DMS79 treated with DMSO at 0.1 percent for 48 hours (cell line): ENCODE results near the gene CDX2.

Source experiments
- DNase-seq: peaks from one replicate; lab custom pipeline; 2025; lab: John Stamatoyannopoulos, UW

The CDX2 gene

DNA sequence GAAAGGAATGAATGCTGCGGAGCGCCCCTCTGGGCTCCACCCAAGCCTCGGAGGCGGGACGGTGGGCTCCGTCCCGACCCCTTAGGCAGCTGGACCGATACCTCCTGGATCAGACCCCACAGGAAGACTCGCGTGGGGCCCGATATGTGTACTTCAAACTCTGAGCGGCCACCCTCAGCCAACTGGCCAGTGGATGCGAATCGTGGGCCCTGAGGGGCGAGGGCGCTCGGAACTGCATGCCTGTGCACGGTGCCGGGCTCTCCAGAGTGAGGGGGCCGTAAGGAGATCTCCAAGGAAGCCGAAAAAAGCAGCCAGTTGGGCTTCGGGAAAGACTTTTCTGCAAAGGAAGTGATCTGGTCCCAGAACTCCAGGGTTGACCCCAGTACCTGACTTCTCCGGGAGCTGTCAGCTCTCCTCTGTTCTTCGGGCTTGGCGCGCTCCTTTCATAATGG lies 40.7 kb downstream of the CDX2 start:
- no peak for DNase-seq

DNA sequence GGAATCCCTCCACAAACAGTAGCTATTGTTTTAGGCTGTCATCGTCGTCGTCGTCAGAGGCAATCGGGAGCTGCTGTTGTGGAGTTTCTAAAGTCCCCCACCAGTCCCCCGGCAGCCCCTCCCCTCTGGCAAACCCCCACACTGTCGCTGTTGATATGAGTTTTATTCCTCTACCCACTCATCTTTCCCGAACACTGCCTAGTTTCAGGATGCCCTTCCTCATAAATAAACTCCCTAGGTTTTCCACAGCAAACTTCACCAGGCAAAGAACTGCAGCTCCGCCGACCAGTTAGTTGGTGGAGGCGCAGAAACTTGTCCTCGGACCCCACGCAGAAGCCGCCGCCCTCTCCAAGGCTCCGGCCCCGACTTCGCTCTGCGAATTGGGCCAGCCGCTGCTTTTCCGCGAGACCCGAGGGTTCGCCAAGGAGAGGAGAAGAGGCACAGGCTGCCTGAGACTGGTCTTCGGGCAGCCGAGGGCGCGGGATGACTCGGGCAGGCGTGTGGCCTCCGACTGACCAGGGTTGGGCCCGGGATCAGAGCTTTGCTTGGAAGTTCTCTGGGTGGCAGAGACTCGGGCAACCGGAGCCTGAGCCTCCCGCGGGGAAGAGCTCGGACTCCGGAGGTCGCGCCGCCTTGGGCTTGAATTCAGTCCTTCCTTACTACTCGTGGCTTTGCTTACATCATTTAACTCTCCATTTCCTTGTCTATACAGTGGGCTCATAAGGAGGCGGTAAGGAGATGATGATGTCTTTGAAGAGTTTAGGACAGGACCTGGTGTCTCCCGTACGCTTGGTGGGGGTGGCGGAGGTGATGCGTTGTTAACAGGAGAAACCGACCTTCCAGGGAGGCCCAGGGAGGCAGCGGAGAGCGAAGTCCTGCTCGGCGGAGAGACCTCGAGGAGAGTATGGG lies 41.4 kb downstream of the CDX2 start:
- DNase-seq = no peak

DNA sequence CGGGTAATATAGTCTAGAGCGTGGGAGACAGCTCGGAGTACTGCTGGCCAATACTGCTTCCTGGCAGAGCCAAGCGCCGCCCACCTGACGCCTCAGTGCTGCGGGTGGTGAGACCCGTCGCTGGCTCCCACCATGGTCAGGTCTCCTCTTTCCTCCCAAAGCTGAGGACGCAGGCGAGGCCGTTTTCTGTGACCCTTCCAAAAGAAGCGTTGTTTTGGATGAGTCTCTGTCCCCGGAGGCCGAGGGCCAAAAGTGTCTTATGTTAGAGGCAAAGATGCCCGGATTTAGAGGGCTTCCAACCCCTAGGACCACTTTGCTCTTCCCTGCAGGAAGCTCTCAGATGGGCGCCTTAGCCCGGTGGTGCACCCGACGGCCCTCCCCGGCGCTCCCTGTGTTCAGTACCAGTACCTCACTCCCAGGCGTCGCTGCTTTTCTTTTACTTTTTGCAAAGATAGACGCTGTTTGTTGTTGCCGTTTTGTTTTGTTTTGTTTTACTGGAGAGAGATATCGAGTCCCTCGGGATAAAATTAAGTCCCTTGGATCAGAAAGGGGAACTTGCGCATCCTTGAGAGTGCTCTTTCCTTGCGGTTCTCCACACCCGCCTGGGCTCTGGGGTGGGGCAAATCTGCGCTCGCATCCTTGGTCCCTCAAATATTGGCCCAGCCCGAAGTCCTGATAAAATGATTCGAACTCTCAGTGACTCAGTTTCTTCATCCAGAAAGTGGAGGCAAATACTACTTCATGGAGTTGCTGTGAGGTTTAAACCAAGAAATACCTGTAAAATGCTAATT lies 42.3 kb downstream of the CDX2 start:
- DNase-seq = no peak

DNA sequence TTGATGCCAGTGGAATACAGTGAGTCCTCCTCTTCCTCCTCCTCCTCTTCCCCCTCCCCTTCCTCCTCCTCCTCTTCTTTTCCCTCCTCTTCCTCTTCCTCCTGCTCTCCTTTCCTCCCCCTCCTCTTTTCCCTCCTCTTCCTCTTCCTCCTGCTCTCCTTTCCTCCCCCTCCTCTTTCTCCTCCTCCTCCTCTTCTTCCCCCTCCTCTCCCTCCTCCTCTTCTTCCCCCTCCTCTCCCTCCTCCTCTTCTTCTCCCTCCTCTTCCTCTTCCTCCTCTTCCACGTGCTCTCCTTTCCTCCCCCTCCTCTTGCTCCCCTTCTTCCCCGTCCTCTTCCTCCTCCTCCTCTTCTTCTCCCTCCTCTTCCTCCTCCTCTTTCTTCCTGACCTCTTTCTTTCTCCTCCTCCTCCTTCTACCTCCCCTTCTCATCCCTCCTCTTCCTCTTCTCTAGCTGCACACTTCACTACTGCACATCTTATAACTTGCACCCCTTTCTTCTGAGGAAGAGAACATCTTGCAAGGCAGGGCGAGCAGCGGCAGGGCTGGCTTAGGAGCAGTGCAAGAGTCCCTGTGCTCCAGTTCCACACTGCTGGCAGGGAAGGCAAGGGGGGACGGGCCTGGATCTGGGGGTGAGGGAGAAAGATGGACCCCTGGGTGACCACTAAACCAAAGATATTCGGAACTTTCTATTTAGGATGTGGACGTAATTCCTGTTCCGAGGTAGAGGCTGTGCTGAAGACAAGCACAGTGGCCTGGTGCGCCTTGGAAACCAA lies 43.7 kb downstream of the CDX2 start:
- no peak for DNase-seq

DNA sequence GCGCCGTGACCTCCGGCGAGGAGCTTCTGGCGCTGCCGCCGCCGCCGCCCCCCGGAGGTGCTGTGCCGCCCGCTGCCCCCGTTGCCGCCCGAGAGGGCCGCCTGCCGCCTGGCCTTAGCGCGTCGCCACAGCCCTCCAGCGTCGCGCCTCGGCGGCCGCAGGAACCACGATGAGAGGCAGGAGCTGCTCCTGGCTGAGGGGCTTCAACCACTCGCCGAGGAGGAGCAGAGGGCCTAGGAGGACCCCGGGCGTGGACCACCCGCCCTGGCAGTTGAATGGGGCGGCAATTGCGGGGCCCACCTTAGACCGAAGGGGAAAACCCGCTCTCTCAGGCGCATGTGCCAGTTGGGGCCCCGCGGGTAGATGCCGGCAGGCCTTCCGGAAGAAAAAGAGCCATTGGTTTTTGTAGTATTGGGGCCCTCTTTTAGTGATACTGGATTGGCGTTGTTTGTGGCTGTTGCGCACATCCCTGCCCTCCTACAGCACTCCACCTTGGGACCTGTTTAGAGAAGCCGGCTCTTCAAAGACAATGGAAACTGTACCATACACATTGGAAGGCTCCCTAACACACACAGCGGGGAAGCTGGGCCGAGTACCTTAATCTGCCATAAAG lies 44.5 kb downstream of the CDX2 start:
- DNase-seq = no peak

DNA sequence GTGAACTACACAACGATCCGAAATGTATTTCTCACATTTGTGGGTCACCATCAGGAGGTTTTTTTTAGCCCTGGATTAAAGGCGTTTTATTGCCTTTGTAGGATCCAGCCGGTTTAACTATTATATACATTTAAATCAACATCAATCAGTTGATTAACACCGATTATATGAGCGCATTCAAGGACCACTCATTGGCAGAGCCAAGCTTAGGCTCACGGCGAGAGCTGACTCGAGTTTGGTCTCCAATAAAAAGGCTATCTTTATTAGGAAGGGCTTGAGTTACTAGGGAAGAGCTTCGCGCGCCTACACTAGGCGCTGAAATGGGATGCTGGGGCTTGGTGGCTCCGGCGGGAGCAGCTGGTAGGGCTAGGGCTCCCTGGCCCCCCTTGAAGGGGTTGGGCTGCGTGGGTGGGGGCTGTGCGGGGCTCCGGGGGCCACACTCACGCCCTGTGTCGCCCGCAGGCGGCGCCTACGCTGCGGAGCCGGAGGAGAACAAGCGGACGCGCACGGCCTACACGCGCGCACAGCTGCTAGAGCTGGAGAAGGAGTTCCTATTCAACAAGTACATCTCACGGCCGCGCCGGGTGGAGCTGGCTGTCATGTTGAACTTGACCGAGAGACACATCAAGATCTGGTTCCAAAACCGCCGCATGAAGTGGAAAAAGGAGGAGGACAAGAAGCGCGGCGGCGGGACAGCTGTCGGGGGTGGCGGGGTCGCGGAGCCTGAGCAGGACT lies 45.2 kb downstream of the CDX2 start:
- no peak for DNase-seq

DNA sequence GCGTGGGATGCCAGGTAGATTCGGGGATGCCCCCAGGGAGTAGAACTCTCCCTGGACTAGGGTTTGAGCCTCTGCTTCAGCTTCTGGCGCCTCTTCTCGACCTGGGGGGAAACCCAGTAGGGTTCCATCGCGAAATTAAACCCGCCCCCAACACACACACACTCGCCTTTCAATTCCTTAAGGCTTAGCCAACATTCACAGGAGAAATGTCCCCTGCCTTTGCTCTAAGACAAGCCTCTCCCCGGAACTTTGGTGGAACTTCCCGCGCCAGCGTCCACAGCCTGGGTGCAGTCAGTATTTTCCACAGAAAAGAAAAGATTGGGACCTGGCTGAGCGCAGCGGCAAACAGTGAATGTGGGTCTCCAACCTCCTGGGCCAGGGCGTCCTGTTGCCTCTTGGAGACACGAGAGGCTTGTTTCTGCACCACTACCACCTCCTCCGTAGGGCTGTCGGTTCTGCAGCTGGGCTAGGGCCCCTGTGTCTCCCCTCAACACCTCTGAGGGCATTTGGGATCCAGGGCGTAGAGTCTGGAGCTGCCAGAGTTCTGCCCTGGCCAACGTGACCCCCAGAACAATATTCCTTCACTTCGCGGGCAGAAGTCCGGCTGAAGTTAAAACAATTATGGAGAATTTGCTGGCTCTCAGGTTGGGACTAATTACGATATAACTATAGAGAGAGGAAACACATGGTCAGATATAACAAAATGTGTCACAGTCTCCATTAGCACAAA lies 46.1 kb downstream of the CDX2 start:
- DNase-seq = no peak

DNA sequence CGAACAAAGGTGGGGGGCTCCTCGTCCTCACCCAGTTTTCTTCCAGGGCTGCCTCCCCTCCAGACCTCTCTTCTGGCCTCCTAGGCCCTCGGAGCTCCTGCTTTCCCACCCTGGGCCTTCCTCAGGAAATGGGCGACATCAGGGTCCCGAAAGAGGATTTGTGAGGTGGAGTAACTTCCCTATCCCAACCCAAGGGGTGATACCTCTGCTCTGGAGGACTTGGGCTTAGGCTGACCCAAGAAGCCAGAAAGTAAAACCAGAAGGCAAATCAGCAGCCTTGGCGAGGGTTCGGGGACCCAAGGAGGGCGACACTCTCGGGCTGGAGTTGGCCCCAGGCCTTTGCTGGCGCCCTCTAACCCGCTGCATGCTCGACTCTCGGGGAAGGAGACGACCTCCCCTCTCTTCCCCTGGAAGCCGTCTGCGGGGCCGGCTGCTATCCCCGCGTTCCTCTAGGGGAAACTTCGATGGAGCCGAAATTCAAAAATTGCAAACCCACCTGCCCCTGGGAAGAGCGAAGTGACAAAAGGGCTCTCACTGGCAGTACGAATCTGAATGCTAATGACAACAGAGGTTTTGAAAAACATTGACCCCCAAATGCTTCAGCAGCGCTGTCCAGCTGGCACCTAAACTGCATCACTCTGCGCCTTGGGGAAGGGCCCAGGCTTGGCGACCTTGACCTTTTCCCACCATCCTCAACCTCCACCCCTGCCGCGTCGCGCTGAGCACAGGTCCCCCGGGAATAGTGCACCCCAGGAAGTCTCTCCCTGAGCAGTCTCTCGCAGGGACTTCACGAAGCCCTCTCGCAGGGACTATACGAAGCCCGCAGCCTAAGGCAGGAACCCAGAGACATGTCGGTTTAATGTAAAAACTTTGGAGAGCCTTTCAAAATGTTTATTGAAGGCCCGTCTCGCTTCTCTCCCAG lies 46.9 kb downstream of the CDX2 start:
- DNase-seq = no peak

DNA sequence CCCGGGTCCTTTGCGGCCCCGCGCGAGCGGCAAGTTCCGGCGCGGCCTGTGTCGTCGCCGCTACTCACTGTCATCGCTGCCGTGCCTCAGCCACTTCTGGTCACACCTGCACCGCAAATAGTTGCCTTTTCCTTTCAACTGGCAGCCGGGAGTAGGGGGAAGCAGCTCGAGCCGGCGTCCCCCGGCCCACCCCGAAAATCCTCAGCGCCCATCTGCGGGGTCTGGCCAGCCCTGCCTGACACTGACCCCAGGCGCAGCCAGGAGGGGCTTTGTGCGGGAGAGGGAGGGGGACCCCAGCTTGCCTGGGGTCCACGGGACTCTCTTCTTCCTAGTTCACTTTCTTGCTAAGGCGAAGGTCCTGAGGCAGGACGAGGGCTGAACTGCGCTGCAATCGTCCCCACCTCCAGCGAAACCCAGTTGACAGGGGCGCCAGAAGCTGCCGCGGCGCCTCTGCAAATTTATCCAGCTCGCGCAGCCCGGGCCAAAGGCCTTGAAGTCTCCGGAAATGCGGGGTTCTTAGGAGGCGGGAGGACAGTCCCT lies 47.6 kb downstream of the CDX2 start:
- no peak for DNase-seq

DNA sequence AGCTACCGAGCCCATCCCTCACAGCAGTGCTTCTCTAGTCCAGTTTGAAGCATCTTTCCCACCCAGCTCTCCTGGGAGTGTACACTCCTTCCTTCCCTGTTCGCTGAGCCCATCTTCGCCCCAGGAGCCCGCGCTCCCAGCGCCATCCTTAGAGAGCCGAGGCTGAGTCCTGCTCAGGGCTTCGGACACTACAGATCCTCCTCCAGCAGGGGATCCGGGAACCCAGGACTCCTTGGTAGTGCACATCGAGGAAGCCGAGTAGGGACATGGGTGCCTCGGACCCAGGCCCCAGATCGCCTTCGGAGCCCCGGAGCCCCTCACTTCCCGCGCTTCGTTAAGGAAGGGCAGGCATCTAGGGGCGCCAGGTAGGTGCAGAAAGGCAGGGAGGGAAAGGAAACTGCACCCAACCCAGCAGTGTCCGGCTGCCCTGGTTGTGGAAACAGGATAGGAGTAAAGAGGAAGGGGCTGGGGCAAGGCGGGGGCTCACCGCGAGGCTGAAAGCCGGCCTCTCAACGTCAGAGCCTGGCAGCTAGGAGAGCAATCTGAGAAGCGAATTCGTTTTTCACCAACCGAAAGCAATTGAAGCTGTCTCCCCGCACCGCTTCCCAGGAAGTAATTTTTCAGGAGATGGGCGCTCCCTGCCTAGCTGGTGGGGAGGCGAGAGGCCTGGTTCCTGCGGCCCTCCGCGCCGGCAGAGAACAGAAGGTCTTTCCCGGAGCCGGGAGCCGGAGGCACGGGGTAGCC lies 48.3 kb downstream of the CDX2 start:
- peak; percentile 3 for DNase-seq

DNA sequence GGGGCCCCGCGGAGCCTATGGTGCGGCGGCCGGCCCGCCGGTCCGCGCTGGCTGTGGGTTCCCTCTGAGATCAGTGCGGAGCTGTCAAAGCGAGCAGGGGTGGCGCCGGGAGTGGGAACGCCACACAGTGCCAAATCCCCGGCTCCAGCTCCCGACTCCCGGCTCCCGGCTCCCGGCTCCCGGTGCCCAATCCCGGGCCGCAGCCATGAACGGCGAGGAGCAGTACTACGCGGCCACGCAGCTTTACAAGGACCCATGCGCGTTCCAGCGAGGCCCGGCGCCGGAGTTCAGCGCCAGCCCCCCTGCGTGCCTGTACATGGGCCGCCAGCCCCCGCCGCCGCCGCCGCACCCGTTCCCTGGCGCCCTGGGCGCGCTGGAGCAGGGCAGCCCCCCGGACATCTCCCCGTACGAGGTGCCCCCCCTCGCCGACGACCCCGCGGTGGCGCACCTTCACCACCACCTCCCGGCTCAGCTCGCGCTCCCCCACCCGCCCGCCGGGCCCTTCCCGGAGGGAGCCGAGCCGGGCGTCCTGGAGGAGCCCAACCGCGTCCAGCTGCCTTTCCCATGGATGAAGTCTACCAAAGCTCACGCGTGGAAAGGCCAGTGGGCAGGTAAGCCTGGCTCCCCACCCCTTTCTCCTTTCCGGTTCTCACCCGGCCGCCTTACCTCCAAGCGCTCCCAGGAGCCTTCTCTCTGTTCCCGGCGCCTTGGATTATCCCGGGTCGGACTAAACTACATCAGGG lies 49.0 kb downstream of the CDX2 start, which contains the start of gene PDX1:
Gene PDX1 (plus strand): TSS at position 67 of the 743 bp plus-strand sequence. CDS start 139 bp downstream, at position 206.
- DNase-seq = peak; percentile 4

DNA sequence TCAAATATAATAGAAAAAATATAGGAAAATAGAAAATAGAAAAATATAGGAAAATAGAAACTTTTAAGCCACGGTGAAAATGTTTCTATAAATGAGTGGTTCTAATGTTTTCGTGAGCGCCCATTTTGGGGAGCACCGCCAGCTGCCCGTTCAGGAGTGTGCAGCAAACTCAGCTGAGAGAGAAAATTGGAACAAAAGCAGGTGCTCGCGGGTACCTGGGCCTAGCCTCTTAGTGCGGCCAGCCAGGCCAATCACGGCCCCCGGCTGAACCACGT lies 49.5 kb downstream of the CDX2 start:
- no peak for DNase-seq

DNA sequence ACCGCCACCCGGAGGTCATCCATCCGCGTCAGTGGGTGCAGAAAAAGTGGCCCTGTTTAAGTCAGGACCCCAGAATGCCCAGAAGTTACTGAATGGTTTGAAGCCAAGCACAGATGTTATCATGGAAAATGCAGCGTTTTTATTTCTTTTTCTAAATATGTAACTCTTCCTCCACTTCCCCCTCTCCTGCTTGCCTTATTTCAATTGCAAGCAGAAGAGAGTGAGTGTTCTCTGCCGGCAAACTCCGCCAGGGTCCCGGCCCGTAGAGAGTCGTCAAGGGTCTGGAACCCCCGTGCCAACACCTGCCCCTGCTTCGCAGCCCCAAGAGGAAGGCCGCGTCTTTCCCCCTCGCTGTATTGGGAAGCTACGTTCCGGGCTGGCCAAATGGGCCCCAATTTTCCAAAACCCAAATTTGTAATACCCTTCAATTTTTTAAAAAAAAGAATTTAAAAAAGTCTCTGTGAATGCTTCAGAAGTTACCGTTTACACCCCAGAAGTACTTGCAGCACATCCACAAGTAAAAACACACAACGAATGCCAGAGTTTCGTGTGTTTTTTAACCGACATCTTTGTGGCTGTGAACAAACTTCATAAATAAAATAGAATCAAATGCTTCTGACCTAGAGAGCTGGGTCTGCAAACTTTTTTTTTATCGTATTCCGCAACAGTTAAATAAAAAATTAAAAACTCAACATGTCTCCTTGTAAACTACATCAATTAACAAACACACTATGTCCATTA lies 50.0 kb downstream of the CDX2 start:
- no peak for DNase-seq

DNA sequence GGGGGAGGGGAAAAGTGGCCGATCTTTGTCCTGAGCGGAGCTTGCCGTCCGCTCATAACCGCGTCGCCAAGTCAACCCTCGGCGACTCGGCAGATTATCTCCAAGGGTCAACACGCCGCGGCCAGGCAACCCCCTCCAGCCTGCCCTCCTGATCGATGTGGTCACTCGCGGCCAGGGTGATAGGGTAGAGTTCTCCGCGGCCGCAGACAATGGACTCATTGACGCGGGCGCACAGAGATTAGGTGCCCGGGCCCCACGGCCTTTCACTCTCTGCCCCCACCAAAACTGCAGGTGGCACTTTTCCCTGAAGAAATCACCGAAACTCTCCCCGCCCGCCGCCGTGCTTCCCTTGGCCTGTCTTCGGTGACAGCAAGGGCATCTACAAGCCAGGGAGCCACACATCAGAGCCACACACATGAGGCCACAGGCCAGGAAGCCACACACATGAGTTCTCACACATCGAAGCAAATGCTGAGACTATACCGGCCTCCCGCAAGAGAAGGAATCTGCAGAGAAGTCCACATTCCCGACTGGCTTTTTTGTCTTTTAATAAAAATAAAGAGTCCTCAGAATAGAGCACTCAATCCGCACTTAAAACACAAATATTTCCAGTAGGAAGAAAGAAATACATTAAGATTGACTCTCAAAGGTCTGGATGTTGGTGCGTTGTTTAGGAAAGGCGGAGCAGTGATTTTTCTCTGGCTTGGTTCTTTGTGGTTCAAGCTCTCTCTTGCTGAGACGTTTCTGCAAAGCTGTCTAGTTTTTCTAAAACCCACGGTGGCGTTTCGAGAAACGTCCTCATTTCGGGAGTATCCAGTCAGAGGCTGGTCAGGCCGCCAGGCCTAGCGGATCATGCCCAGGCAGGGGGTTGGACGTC lies 50.8 kb downstream of the CDX2 start:
- no peak for DNase-seq

DNA sequence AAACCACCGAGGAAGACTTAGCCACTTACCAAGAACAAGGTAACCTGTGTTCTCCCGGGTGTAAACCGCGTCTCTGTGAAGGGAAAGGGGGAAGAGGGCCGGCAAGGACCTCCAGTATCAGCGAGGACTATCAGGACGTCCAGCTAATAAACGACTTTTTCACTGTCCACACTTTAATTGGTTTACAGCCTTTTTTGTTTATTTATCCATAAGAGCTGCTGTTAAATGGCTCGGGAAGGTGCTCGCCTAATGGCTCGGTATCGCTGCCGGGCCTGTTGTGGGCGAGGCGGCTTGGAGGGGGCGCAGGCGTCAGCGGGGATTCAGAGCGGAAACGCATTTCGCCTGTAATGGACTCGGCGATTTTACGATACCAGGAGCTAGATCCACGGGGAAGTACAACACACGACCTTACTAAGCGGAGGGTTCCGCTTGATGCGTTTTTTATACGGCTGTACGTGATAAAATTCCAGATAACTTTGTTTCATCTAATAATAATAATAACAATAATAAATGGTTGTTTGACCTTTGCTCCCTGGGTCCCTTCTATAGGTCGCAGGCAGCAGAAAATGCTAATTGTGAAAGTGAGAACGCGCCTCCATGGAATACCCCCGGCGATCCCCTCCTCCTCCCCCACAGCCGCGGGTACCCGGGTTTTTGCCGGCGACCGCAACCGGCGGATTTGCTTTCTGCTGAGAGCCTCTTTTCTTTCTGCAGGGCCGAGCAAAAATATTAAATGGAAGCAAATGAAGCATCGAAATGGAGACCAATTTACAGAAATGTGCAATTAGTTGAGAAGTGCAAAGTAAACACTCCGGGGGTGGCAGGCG lies 51.8 kb downstream of the CDX2 start:
- DNase-seq = no peak
